Parathyroid adenoma (tissue), 2 donors: ENCODE measurements around the gene PLP1.
A peak's percentile ranks its signal among the peaks of the same experiment; 100 is the strongest.

Experiments used
- H2AFZ ChIP-seq: fragments of 300-600 bp; sonication (generic); one replicate; pipeline ENCODE4 v1.7.0; 2017; ENCODE audit warnings: antibody characterized with exemption, mild to moderate bottlenecking
- H3K27ac ChIP-seq: fragments of 300-600 bp; sonication (generic); one replicate; pipeline ENCODE4 v1.7.0; 2017
- H3K27me3 ChIP-seq: fragments of 300-600 bp; sonication (generic); one replicate; pipeline ENCODE4 v1.7.0; 2017; ENCODE audit warnings: low read length; ENCODE audit not compliant: control insufficient read depth, insufficient read depth
- H3K36me3 ChIP-seq: fragments of 300-600 bp; sonication (generic); one replicate; pipeline ENCODE4 v1.7.0; 2017; ENCODE audit warnings: low read length; ENCODE audit not compliant: control insufficient read depth, insufficient read depth
- H3K4me1 ChIP-seq: fragments of 300-600 bp; sonication (generic); one replicate; pipeline ENCODE4 v1.7.0; 2017; ENCODE audit warnings: control low read depth
- H3K4me2 ChIP-seq: fragments of 300-600 bp; sonication (generic); one replicate; pipeline ENCODE4 v1.7.0; 2017; ENCODE audit warnings: low read length
- H3K4me3 ChIP-seq: fragments of 300-600 bp; sonication (generic); one replicate; pipeline ENCODE4 v1.7.0; 2017; ENCODE audit warnings: low read depth, low read length
- H3K79me2 ChIP-seq: fragments of 300-600 bp; sonication (generic); one replicate; pipeline ENCODE4 v1.7.0; 2017; ENCODE audit warnings: control low read depth
- H3K9ac ChIP-seq: fragments of 300-600 bp; sonication (generic); one replicate; pipeline ENCODE4 v1.7.0; 2017; ENCODE audit warnings: mild to moderate bottlenecking
- H3K9me3 ChIP-seq: fragments of 300-600 bp; sonication (generic); one replicate; pipeline ENCODE4 v1.7.0; 2017; ENCODE audit warnings: low read length; ENCODE audit not compliant: control insufficient read depth
- TF ChIP-seq, protein P1 (sequence below): fragments of 300-600 bp; sonication (generic); IDR thresholded peaks from one replicate; pipeline ENCODE4 v1.7.0; 2017; ENCODE audit warnings: antibody characterized with exemption, mild to moderate bottlenecking
- donor health status: primary hyperparathyroidism.

The PLP1 gene

DNA sequence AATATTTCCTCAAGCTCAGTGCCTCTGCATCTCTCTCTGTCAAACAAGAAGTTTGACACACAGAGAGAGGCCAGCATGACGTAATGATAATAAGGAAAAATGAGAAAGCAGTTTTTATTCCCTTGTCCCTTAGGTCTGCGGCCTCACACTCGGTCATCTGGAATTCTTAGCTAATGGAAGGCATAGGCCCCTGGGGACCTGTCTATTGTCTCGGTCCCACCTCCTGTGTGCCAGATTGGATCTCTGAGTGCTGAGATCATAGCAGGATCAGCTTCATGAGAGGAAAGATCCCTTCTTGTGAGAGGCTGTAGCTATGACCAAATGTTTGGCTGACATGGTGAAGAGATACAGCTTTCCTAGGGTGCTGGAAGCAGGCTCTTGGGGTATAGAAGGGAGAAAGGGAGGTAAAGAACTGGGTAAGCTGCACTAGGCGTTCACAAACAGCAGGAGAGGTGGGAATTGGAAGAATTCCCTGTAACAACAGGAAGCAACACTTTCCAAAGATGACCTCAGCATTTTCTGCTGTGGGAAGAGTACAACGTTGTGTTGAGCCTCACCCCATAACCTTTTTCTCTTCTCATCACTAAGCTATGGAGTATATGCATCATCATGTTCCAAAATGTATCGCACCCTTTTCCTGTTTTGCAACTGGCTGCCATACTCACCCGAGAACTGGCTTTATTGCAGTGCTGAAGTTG, 45.7 kb upstream of the PLP1 start:
- Histone ChIP-seq H3K4me3 (no peak overlapping the region), H3K27me3 (no peaks in the 10 kb centered on the region), H3K9ac (no peak overlapping the region), H3K4me2 (no peak overlapping the region), H3K9me3 (no peaks in the 10 kb centered on the region), H2AFZ (peak overlapping the region; percentile 7), H3K27ac (peak overlapping the region; percentile 57), H3K4me1 (peaks cover 49% of the 10 kb centered on the region), H3K79me2 (no peaks in the 10 kb centered on the region), H3K36me3 (no peaks in the 10 kb centered on the region)
- TF ChIP-seq, protein P1, sequence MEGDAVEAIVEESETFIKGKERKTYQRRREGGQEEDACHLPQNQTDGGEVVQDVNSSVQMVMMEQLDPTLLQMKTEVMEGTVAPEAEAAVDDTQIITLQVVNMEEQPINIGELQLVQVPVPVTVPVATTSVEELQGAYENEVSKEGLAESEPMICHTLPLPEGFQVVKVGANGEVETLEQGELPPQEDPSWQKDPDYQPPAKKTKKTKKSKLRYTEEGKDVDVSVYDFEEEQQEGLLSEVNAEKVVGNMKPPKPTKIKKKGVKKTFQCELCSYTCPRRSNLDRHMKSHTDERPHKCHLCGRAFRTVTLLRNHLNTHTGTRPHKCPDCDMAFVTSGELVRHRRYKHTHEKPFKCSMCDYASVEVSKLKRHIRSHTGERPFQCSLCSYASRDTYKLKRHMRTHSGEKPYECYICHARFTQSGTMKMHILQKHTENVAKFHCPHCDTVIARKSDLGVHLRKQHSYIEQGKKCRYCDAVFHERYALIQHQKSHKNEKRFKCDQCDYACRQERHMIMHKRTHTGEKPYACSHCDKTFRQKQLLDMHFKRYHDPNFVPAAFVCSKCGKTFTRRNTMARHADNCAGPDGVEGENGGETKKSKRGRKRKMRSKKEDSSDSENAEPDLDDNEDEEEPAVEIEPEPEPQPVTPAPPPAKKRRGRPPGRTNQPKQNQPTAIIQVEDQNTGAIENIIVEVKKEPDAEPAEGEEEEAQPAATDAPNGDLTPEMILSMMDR = no peak

DNA sequence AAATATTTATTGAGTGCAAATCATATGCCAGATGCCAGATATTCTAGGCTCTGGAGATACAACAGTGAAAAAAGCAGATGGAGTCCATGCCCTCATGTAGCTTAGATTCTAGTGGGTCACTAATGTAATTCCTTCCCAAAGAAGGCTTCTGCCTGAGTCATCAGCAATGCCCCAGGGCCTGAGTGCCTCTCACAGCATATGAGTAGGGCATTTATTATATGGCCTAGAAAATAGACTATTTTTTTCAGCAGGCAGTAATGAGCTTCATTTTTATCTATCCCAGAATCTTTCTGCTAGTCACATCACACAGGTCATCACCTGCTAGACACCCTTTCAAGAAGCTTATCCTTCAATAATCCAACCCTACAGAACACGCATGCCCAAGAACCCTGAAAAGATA, 43.6 kb upstream of the PLP1 start:
- H3K27me3 ChIP-seq = no peaks in the 10 kb centered on the region
- H3K4me2 ChIP-seq = no peak overlapping the region
- no peak overlapping the region for H3K27ac ChIP-seq
- no peak overlapping the region for H3K4me3 ChIP-seq
- H3K36me3 ChIP-seq = no peaks in the 10 kb centered on the region
- H3K9me3 ChIP-seq = no peaks in the 10 kb centered on the region
- H3K79me2 ChIP-seq = no peaks in the 10 kb centered on the region
- H3K9ac ChIP-seq = no peak overlapping the region
- no peak overlapping the region for H2AFZ ChIP-seq
- H3K4me1 ChIP-seq = peaks cover 47% of the 10 kb centered on the region
- TF ChIP-seq, protein P1 = no peak

DNA sequence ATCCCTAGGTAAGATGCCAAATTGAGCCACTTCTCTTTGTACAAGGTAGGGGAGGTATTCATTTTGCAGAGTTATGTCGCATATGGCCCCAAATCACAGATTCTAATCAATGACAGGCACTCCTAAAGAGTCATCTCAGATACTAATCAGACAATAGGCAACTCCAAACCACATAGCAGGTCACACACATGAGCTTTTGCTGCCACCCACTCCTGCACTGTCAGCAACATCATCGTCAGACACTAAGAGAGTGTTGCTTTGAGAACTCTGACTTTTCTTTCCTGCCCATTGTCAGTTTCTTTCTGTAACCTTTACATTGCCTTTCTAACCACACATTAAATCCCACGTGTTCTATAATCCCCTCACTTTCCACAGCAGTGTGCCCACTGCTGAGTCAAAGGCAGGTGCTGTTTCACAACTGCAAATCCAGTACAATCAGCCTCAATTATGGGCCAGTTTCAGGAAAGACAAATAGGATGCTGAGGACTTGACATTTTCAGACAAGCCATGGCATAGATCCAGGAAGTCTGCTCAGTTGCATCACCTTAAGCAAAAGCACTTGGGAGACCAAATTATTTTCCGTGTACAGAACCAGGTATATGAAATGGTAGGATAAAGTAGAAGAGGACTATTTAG, 42.4 kb upstream of the PLP1 start:
- TF ChIP-seq, protein P1 = no peak

DNA sequence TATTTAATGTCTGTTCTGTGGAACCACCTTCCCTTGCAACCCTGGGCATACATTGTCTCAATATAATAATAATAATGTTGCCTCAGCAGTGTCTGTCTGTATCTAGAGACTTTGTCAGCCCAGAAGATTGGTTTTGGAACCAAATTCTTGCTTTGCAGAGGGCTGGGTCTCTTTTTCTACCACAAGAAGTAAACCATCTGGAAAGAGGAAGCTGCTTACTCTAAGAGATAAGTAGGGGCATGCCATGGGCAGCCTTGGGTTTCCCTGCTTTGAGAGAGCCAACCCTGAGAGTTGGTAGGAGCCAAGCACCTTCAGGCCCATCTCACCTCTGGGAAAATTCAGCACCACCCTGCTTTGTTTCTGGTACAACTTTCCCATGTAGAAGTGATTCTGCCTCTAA, 38.9 kb upstream of the PLP1 start:
- Histone ChIP-seq H3K27ac (no peak overlapping the region), H3K27me3 (no peaks in the 10 kb centered on the region), H3K9me3 (no peaks in the 10 kb centered on the region), H3K36me3 (no peaks in the 10 kb centered on the region), H3K9ac (no peak overlapping the region), H3K4me3 (no peak overlapping the region), H2AFZ (no peak overlapping the region), H3K4me2 (no peak overlapping the region), H3K79me2 (no peaks in the 10 kb centered on the region), H3K4me1 (peaks cover 24% of the 10 kb centered on the region)
- TF ChIP-seq, protein P1 = no peak

More for the DNA sequence above, 42.4 kb upstream of the PLP1 start:
- Histone ChIP-seq H3K4me3 (no peak overlapping the region), H3K9me3 (no peaks in the 10 kb centered on the region), H2AFZ (no peak overlapping the region), H3K4me2 (peak overlapping the region; percentile 42), H3K4me1 (peaks cover 43% of the 10 kb centered on the region), H3K27me3 (no peaks in the 10 kb centered on the region), H3K36me3 (no peaks in the 10 kb centered on the region), H3K9ac (no peak overlapping the region), H3K27ac (peak overlapping the region; percentile 59), H3K79me2 (no peaks in the 10 kb centered on the region)
